K562 (cell line): ENCODE results near the gene SEC63.

Experiments
- POLR2A ChIP-seq: fragments of 450-650 bp; conservative IDR thresholded peaks from 2 replicates; pipeline ENCODE4 v1.6.1; 2016
- SP1 ChIP-seq: sonication (generic); formaldehyde crosslinking; IDR thresholded peaks from 2 replicates; pipeline ENCODE4 v1.8.1; 2022; ENCODE audit warnings: mild to moderate bottlenecking, missing genetic modification reagents
- TF ChIP-seq, protein P1 (sequence below): sonication (generic); formaldehyde crosslinking; IDR thresholded peaks from 2 replicates; pipeline ENCODE4 v1.5.0; 2020; ENCODE audit warnings: missing genetic modification reagents

DNA sequence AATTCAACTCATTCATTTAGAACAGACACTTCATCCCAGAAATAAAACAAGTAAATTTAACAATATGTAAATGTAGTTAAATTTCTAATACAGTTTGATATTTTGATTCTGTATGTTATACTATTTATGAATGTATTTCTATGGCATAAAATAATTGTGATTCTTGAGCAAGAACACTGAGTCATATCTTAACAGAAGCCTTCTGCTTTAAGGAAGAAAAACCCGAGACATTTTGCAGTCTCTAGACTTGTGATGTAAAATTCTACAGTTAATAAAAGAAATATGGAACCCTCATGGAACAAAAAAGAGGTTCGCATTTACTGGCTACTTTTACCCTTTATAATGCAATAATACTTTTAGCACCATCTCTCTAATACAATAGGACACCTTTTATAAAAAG, 86.0 kb downstream of the SEC63 start:
- TF ChIP-seq, protein P1, sequence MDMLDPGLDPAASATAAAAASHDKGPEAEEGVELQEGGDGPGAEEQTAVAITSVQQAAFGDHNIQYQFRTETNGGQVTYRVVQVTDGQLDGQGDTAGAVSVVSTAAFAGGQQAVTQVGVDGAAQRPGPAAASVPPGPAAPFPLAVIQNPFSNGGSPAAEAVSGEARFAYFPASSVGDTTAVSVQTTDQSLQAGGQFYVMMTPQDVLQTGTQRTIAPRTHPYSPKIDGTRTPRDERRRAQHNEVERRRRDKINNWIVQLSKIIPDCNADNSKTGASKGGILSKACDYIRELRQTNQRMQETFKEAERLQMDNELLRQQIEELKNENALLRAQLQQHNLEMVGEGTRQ (CRISPR knock-in tag) = no peak
- TF ChIP-seq POLR2A = no peak
- no peak for TF ChIP-seq SP1
